Liver (tissue), 3 donors: ENCODE results near the gene SGSM1.

Experiments
- FOXA1 ChIP-seq: IDR thresholded peaks from 2 replicates; pipeline ENCODE4 v1.6.1; 2016; ENCODE audit warnings: antibody characterized with exemption
- GABPA ChIP-seq, 2 donors: IDR thresholded peaks in 1 of 2; conservative IDR thresholded peaks in 1 of 2; 2 replicates each; pipeline ENCODE4 v1.6.1; 2016; ENCODE audit warnings: antibody characterized with exemption in 2 of 2, mild to moderate bottlenecking in 1 of 2, moderate library complexity in 1 of 2
- JUND ChIP-seq, 2 donors: IDR thresholded peaks; 2 replicates each; pipeline ENCODE4 v1.6.1; 2016; ENCODE audit warnings: antibody characterized with exemption in 2 of 2
- NR2F2 ChIP-seq: IDR thresholded peaks from 2 replicates; pipeline ENCODE4 v1.6.1; 2016; ENCODE audit warnings: antibody characterized with exemption
- RAD21 ChIP-seq, 2 donors: IDR thresholded peaks; 2 replicates each; pipeline ENCODE4 v1.6.1; 2016; ENCODE audit warnings: antibody characterized with exemption in 2 of 2, mild to moderate bottlenecking in 2 of 2
- TAF1 ChIP-seq: conservative IDR thresholded peaks from 2 replicates; pipeline ENCODE4 v1.6.1; 2016; ENCODE audit warnings: antibody characterized with exemption, mild to moderate bottlenecking
- YY1 ChIP-seq: IDR thresholded peaks from 2 replicates; pipeline ENCODE4 v1.6.1; 2016; ENCODE audit warnings: antibody characterized with exemption, mild to moderate bottlenecking
- TF ChIP-seq, protein P1 (sequence below): fragments of 150-350 bp; IDR thresholded peaks from 2 replicates; pipeline ENCODE4 v1.5.1; 2017; ENCODE audit warnings: improper control_type of control experiment, low read depth, low read length; ENCODE audit not compliant: missing input control
- TF ChIP-seq, protein P2 (sequence below): IDR thresholded peaks from 2 replicates; pipeline ENCODE4 v1.6.1; 2016; ENCODE audit warnings: antibody characterized with exemption, mild to moderate bottlenecking
- TF ChIP-seq, protein P3 (sequence below): IDR thresholded peaks from 2 replicates; pipeline ENCODE4 v1.6.1; 2016; ENCODE audit warnings: antibody characterized with exemption
- TF ChIP-seq, protein P4 (sequence below): IDR thresholded peaks from 2 replicates; pipeline ENCODE4 v1.6.1; 2016; ENCODE audit warnings: antibody characterized with exemption
- TF ChIP-seq, protein P5 (sequence below): IDR thresholded peaks from 2 replicates; pipeline ENCODE4 v1.6.1; 2016; ENCODE audit warnings: antibody characterized with exemption
- donor health status: healthy.
- donor health status: healthy.

DNA sequence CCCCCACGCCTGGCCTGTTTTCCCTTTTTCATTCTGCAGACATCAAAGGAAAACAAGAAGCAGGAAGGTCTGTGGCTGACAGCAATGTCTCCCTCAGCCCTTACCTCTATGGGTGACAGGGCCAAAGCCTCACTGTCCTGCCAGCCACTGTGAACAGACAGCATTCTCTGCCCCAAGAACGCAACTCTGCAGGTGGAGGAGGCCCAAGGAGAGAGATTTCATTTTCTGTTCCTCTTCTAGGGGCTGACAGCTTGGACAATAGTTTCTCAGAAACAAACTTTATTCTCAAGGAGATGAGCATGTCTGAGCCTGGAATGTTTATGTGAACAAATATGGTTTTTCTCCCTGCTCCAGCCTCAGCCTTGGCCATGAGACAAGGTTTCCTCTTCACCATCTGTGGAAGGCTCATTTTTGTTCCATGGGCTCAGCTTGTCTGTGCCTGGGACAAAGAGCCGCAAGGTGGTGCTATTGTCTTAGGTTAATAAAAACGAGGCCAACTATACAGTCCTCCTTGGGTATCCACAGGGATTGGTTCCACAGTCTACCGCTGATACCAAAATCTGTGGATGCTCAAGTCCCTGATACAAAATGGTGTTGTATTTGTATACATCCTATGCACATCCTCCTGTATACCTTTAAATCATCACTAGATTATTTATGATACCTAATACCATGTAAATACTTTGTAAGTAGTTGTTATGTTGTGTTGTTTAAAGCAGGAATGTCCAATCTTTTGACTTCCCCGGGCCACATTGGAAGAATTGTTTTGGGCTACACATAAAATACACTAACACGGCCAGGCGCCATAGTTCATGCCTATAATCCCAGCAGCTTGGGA lies 37.3 kb upstream of the SGSM1 start:
- TF ChIP-seq, protein P1, sequence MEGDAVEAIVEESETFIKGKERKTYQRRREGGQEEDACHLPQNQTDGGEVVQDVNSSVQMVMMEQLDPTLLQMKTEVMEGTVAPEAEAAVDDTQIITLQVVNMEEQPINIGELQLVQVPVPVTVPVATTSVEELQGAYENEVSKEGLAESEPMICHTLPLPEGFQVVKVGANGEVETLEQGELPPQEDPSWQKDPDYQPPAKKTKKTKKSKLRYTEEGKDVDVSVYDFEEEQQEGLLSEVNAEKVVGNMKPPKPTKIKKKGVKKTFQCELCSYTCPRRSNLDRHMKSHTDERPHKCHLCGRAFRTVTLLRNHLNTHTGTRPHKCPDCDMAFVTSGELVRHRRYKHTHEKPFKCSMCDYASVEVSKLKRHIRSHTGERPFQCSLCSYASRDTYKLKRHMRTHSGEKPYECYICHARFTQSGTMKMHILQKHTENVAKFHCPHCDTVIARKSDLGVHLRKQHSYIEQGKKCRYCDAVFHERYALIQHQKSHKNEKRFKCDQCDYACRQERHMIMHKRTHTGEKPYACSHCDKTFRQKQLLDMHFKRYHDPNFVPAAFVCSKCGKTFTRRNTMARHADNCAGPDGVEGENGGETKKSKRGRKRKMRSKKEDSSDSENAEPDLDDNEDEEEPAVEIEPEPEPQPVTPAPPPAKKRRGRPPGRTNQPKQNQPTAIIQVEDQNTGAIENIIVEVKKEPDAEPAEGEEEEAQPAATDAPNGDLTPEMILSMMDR: peak; percentile 82
- TF ChIP-seq, protein P2, sequence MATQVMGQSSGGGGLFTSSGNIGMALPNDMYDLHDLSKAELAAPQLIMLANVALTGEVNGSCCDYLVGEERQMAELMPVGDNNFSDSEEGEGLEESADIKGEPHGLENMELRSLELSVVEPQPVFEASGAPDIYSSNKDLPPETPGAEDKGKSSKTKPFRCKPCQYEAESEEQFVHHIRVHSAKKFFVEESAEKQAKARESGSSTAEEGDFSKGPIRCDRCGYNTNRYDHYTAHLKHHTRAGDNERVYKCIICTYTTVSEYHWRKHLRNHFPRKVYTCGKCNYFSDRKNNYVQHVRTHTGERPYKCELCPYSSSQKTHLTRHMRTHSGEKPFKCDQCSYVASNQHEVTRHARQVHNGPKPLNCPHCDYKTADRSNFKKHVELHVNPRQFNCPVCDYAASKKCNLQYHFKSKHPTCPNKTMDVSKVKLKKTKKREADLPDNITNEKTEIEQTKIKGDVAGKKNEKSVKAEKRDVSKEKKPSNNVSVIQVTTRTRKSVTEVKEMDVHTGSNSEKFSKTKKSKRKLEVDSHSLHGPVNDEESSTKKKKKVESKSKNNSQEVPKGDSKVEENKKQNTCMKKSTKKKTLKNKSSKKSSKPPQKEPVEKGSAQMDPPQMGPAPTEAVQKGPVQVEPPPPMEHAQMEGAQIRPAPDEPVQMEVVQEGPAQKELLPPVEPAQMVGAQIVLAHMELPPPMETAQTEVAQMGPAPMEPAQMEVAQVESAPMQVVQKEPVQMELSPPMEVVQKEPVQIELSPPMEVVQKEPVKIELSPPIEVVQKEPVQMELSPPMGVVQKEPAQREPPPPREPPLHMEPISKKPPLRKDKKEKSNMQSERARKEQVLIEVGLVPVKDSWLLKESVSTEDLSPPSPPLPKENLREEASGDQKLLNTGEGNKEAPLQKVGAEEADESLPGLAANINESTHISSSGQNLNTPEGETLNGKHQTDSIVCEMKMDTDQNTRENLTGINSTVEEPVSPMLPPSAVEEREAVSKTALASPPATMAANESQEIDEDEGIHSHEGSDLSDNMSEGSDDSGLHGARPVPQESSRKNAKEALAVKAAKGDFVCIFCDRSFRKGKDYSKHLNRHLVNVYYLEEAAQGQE: no peak
- TF ChIP-seq NR2F2 (no peak), GABPA (IDR thresholded peaks at IDR 0.05 in 1 of 2, conservative IDR thresholded peaks at IDR 0.05 in 1 of 2) (no peak), YY1 (no peak), TAF1 (no peak), RAD21 (IDR thresholded peaks at IDR 0.05) (peak; percentile 93 to 94), FOXA1 (no peak), JUND (IDR thresholded peaks at IDR 0.05) (no peak)
- TF ChIP-seq, protein P3, sequence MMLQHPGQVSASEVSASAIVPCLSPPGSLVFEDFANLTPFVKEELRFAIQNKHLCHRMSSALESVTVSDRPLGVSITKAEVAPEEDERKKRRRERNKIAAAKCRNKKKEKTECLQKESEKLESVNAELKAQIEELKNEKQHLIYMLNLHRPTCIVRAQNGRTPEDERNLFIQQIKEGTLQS: no peak
- TF ChIP-seq, protein P4, sequence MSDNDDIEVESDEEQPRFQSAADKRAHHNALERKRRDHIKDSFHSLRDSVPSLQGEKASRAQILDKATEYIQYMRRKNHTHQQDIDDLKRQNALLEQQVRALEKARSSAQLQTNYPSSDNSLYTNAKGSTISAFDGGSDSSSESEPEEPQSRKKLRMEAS: no peak
- TF ChIP-seq, protein P5, sequence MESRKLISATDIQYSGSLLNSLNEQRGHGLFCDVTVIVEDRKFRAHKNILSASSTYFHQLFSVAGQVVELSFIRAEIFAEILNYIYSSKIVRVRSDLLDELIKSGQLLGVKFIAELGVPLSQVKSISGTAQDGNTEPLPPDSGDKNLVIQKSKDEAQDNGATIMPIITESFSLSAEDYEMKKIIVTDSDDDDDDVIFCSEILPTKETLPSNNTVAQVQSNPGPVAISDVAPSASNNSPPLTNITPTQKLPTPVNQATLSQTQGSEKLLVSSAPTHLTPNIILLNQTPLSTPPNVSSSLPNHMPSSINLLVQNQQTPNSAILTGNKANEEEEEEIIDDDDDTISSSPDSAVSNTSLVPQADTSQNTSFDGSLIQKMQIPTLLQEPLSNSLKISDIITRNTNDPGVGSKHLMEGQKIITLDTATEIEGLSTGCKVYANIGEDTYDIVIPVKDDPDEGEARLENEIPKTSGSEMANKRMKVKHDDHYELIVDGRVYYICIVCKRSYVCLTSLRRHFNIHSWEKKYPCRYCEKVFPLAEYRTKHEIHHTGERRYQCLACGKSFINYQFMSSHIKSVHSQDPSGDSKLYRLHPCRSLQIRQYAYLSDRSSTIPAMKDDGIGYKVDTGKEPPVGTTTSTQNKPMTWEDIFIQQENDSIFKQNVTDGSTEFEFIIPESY: no peak
